SK-N-SH (cell line): ENCODE data around the gene SHCBP1L. TPM values are rescaled to one million over a fixed set of nuclear protein-coding genes. Genes with fewer than 3 reads are reported as not detected.
A peak's percentile ranks its signal among the peaks of the same experiment; 100 is the strongest.
"Not testable (repeated sequence)": the region's sequence is repeated elsewhere in the genome, so short reads cannot be mapped to it uniquely, and the experiment has no call there.

Experiments
- CTCF ChIA-PET: fragments of 300-600, 350-600 bp; formaldehyde crosslinking; extraction: SDS; loops from one replicate; lab custom pipeline; 2021; lab: Yijun Ruan, JAX
- POLR2A ChIA-PET: fragments of 350-600 bp; sonication (Branson Sonifier 250); formaldehyde crosslinking; extraction: SDS; loops from one replicate; lab custom pipeline; 2020; ENCODE audit warnings: antibody characterized with exemption, inconsistent platforms; lab: Yijun Ruan, JAX
- DNase-seq: peaks from one replicate; pipeline ENCODE4 v3.0.0; 2012
- H2AFZ ChIP-seq: fragments of 200-600 bp; sonication (generic); 2 replicates; pipeline ENCODE4 v1.8.1; 2016; ENCODE audit warnings: antibody characterized with exemption, mild to moderate bottlenecking, low read depth
- H3F3A ChIP-seq: fragments of 200-600 bp; sonication (generic); replicated peaks from 2 replicates; pipeline ENCODE3; 2016; ENCODE audit warnings: antibody characterized with exemption, mild to moderate bottlenecking; ENCODE audit not compliant: insufficient read depth
- H3K27ac ChIP-seq, 2 experiments: fragments of 200-500 bp in 1 of 2; fragments of 200-600 bp in 1 of 2; sonication (Bioruptor generic) in 1 of 2; sonication (generic), shearing (Covaris generic) in 1 of 2; 2 replicates each; pipeline versions ENCODE4 v1.5.1 to v1.6.1; 2014 to 2016; ENCODE audit warnings: low read depth in 2 of 2, inconsistent platforms in 1 of 2, low read length in 1 of 2, mild to moderate bottlenecking in 1 of 2, mixed read lengths in 1 of 2
- H3K27me3 ChIP-seq: fragments of 200-600 bp; sonication (generic), shearing (Covaris generic); 2 replicates; pipeline ENCODE4 v1.6.1; 2016; ENCODE audit warnings: mixed run types; ENCODE audit not compliant: insufficient read depth
- H3K36me3 ChIP-seq, 2 experiments: fragments of 200-500 bp in 1 of 2; fragments of 200-600 bp in 1 of 2; sonication (Bioruptor generic) in 1 of 2; sonication (generic) in 1 of 2; replicated peaks in 1 of 2; 2 replicates each; pipeline versions ENCODE3 to v1.5.1; 2014 to 2016; ENCODE audit warnings: low read length in 1 of 2, mild to moderate bottlenecking in 1 of 2; ENCODE audit not compliant: insufficient read depth in 2 of 2, control insufficient read depth in 1 of 2
- H3K4me1 ChIP-seq, 2 experiments: fragments of 200-500 bp in 1 of 2; fragments of 200-600 bp in 1 of 2; sonication (Bioruptor generic) in 1 of 2; sonication (generic), shearing (Covaris generic) in 1 of 2; 2 replicates each; pipeline versions ENCODE4 v1.5.1 to v1.6.1; 2014 to 2016; ENCODE audit warnings: low read depth in 1 of 2, low read length in 1 of 2, mixed run types in 1 of 2; ENCODE audit not compliant: insufficient read depth in 2 of 2, control insufficient read depth in 1 of 2
- H3K4me2 ChIP-seq: fragments of 200-600 bp; sonication (generic), shearing (Covaris generic); 2 replicates; pipeline ENCODE4 v1.6.1; 2017; ENCODE audit warnings: mixed run types
- H3K4me3 ChIP-seq, 2 experiments: fragments of 200-500 bp in 1 of 2; fragments of 200-600 bp in 1 of 2; sonication (Bioruptor generic) in 1 of 2; sonication (generic), shearing (Covaris generic) in 1 of 2; 2 replicates each; pipeline versions ENCODE4 v1.5.1 to v1.8.1; 2014 to 2016; ENCODE audit warnings: low read depth in 2 of 2, inconsistent platforms in 1 of 2, low read length in 1 of 2, mild to moderate bottlenecking in 1 of 2, mixed read lengths in 1 of 2, moderate library complexity in 1 of 2
- H3K79me2 ChIP-seq: fragments of 200-600 bp; sonication (generic); 2 replicates; pipeline ENCODE4 v1.8.1; 2017; ENCODE audit warnings: mild to moderate bottlenecking; ENCODE audit not compliant: insufficient read depth
- H3K9ac ChIP-seq: fragments of 200-600 bp; sonication (generic); 2 replicates; pipeline ENCODE4 v1.6.1; 2017; ENCODE audit warnings: mixed run types
- H3K9me2 ChIP-seq: fragments of 200-600 bp; sonication (generic); 2 replicates; pipeline ENCODE4 v1.6.1; 2017; ENCODE audit warnings: mixed run types
- H3K9me3 ChIP-seq: fragments of 200-600 bp; sonication (generic); 2 replicates; pipeline ENCODE4 v1.6.1; 2017; ENCODE audit warnings: mixed run types, mild to moderate bottlenecking, moderate library complexity
- H4K20me1 ChIP-seq: fragments of 200-600 bp; sonication (generic); 2 replicates; pipeline ENCODE4 v1.6.1; 2017; ENCODE audit warnings: mild to moderate bottlenecking, mixed run types; ENCODE audit not compliant: insufficient read depth
- ELF1 ChIP-seq: IDR thresholded peaks from 2 replicates; pipeline ENCODE4 v1.4.0; 2012
- EZH2phosphoT487 ChIP-seq: fragments of 200-600 bp; sonication (generic); IDR thresholded peaks from 2 replicates; pipeline ENCODE4 v1.6.1; 2017; ENCODE audit warnings: low read depth, mixed run types, mild to moderate bottlenecking, antibody characterized with exemption, moderate library complexity, borderline replicate concordance
- FOXM1 ChIP-seq: IDR thresholded peaks from 2 replicates; pipeline ENCODE4 v1.4.0; 2012; ENCODE audit warnings: low read depth, mild to moderate bottlenecking
- IRF3 ChIP-seq: fragments of 150-350 bp; IDR thresholded peaks from 2 replicates; pipeline ENCODE4 v1.6.1; 2016; ENCODE audit warnings: mild to moderate bottlenecking, low read depth, low read length
- MAX ChIP-seq: IDR thresholded peaks from 2 replicates; pipeline ENCODE4 v1.4.0; 2012; ENCODE audit warnings: low read depth
- MEF2A ChIP-seq: IDR thresholded peaks from 2 replicates; pipeline ENCODE4 v1.4.0; 2012; ENCODE audit warnings: low read depth, borderline replicate concordance
- RCOR1 ChIP-seq: fragments of 150-350 bp; IDR thresholded peaks from 2 replicates; pipeline ENCODE4 v1.6.1; 2017; ENCODE audit warnings: antibody characterized with exemption, low read length
- RFX5 ChIP-seq: IDR thresholded peaks from 2 replicates; pipeline ENCODE4 v1.6.1; 2012; ENCODE audit warnings: mild to moderate bottlenecking, improper control_type of control experiment, low read length
- SIN3A ChIP-seq: IDR thresholded peaks from 2 replicates; pipeline ENCODE4 v1.6.1; 2012; ENCODE audit warnings: low read depth, mild to moderate bottlenecking, low read length, moderate library complexity, borderline replicate concordance
- SMC3 ChIP-seq: IDR thresholded peaks from 2 replicates; pipeline ENCODE4 v1.6.1; 2012; ENCODE audit warnings: low read depth, low read length, improper control_type of control experiment
- TCF12 ChIP-seq: IDR thresholded peaks from 2 replicates; pipeline ENCODE4 v1.4.0; 2012
- ZBTB33 ChIP-seq: IDR thresholded peaks from 2 replicates; pipeline ENCODE4 v1.4.0; 2012; ENCODE audit warnings: low read depth, borderline replicate concordance
- WGBS: methylation state at CpG from one replicate; pipeline ENCODE4 v1.1.6; 2017; ENCODE audit warnings: low lambda C conversion rate; 5-methylcytosine and 5-hydroxymethylcytosine counted together
- polyA plus RNA-seq, 3 experiments: library from polyadenylated mRNA; depleted of rRNA; stranded (reverse); fragments of >200 nt; gene quantifications; 2 replicates each; pipeline ENCODE4 v1.2.3, GENCODE V29; 2012

Gene SHCBP1L
- polyA plus RNA-seq, 1 of the 3 experiments (the other 2 are of a cell fraction): not detected

- TF ChIP-seq IRF3 (no peak), RFX5 (no peak), ELF1 (no peak), RCOR1 (no peak), TCF12 (peak; percentile 48; the same call in 1 of the 2 replicates), SIN3A (no peak), FOXM1 (no peak)
These were observed 2.9 kb upstream of the SHCBP1L start (continued) for GRCh38 chr1:182955596-182956588.

GRCh38 chr1:182953826-182954225 is 860 bp upstream of the SHCBP1L start:
- Histone ChIP-seq H3K79me2 (no peaks in the 10 kb centered on the region), H3K27me3 (no peaks in the 10 kb centered on the region), H3K9me2 (no peaks in the 10 kb centered on the region), H2AFZ (no peak overlapping the region), H3K4me2 (no peak overlapping the region), H3K4me1 (no peaks in the 10 kb centered on the region), H3K36me3 (no peaks in the 10 kb centered on the region), H3K4me3 (no peak overlapping the region), H3K9ac (no peak overlapping the region), H4K20me1 (no peaks in the 10 kb centered on the region), H3F3A (peaks cover 5% of the 10 kb centered on the region), H3K9me3 (no peaks in the 10 kb centered on the region), H3K27ac (no peak overlapping the region)
- ChIA-PET POLR2A (no interaction called here), CTCF (interaction anchor here (0.8 to 1.0 kb wide), 2 partner anchors 9 to 516 kb away, joined by 3 read pairs; no protein-coding TSS in a partner anchor)
- TF ChIP-seq SMC3 (no peak), EZH2phosphoT487 (no peak), MEF2A (no peak), ZBTB33 (no peak), FOXM1 (no peak), RFX5 (no peak), TCF12 (no peak), MAX (no peak)
- DNase-seq: no peak
- WGBS: 85% methylated on average over 3 of the region's 3 CpGs

- H3K4me1 ChIP-seq, POLR2A ChIA-PET, H3K27me3 ChIP-seq, H2AFZ ChIP-seq, H3K4me2 ChIP-seq, H3K27ac ChIP-seq, H3K36me3 ChIP-seq, H3K9me2 ChIP-seq, H3K4me3 ChIP-seq, H3F3A ChIP-seq, H3K9me3 ChIP-seq, H4K20me1 ChIP-seq, H3K79me2 ChIP-seq, DNase-seq, H3K9ac ChIP-seq: not testable (repeated sequence)
- CTCF ChIA-PET: interaction anchor here (2.2 kb wide), 1 partner anchor 19 kb away, joined by 8 read pairs; no protein-coding TSS in a partner anchor
- 92% methylated on average over 6 of the region's 6 CpGs for WGBS
These were observed 9.6 kb downstream of the SHCBP1L start for GRCh38 chr1:182943336-182943735.

GRCh38 chr1:182942145-182942544 is 10.8 kb downstream of the SHCBP1L start:
- H3K36me3 ChIP-seq, DNase-seq, H2AFZ ChIP-seq, H3K79me2 ChIP-seq, H3K4me3 ChIP-seq, H3K4me1 ChIP-seq, POLR2A ChIA-PET, H3K4me2 ChIP-seq, H3K27ac ChIP-seq, H3K9me2 ChIP-seq, H3F3A ChIP-seq, H3K27me3 ChIP-seq, H4K20me1 ChIP-seq, CTCF ChIA-PET, H3K9me3 ChIP-seq, H3K9ac ChIP-seq: not testable (repeated sequence)
- WGBS: 91% methylated on average over 25 of the region's 25 CpGs
